ENCODE measurements around the gene CHST14. TPM values are rescaled to one million over a fixed set of nuclear protein-coding genes. Genes with fewer than 3 reads are reported as not detected.

Gene CHST14
- total and polyA plus RNA-seq, 2 donors (not counting 1 experiment from before 2014, with no cell fraction given) = 7.4 to 18.8 TPM

DNA sequence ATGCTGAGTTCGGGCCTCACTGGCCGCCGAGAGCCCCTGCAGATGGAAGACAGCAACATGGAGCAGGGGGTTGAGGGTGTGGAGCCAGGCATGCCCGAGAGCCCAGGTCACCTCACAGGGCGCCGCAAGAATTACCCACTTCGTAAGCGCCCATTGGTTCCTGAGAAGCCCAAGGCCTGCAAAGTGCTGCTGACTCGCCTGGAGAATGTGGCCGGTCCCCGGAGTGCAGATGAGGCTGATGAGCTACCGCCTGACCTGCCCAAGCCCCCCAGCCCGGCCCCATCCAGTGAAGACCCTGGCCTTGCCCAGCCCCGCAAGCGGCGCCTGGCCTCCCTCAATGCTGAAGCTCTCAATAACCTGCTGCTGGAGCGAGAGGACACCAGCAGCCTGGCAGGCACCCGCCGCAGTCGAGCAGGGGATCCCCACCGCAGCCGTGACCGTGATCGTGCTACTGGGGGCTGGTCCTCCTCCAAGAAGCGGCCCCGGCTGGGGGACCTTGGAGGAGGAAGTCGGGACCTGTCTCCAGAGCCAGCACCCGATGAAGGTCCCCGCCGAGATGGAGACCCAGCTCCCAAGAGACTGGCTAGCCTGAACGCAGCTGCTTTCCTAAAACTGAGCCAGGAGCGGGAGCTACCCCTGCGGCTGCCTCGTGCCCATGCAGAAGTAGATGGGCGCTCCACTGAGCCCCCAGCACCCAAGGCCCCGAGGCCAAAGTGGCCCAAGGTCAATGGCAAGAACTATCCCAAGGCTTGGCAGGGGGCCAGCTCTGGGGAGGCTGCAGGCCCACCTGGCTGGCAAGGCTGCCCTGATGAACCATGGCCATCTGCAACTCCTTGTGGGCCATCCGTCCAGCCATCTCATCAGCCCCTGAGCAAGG is 12.1 kb upstream of the CHST14 start:
- H3K4me1 ChIP-seq (ENCODE audit: control insufficient read depth, extremely low read depth, insufficient read depth, low read length) = peaks cover 11% of the 10 kb centered on the region
- no peak for DNase-seq (ENCODE audit: low read depth in 2 of 2)
- H3K27ac ChIP-seq (ENCODE audit: insufficient read depth, low read length) = no peak overlapping the region
- H3K79me2 ChIP-seq (ENCODE audit: control insufficient read depth, insufficient read depth, low read length) = peaks cover 7% of the 10 kb centered on the region
- H2AFZ ChIP-seq (ENCODE audit: low read length) = no peak overlapping the region
- peaks cover 7% of the 10 kb centered on the region for H3K36me3 ChIP-seq (ENCODE audit: control insufficient read depth, insufficient read depth, low read length)
- H3K9me3 ChIP-seq (ENCODE audit: control insufficient read depth, insufficient read depth, low read depth, low read length) = no peaks in the 10 kb centered on the region
- H3K4me3 ChIP-seq (replicated peaks in 1 of 4; ENCODE audit: control extremely low read depth in 1 of 4, insufficient read depth in 1 of 4, low read depth in 3 of 4, low read length in 4 of 4) = no peak overlapping the region
- H3K27me3 ChIP-seq (ENCODE audit: control insufficient read depth, insufficient read depth, low read length) = no peaks in the 10 kb centered on the region
- no peak for TF ChIP-seq EZH2 (IDR thresholded peaks at IDR 0.05; ENCODE audit: low read length, missing control alignments)
- TF ChIP-seq, protein P1, sequence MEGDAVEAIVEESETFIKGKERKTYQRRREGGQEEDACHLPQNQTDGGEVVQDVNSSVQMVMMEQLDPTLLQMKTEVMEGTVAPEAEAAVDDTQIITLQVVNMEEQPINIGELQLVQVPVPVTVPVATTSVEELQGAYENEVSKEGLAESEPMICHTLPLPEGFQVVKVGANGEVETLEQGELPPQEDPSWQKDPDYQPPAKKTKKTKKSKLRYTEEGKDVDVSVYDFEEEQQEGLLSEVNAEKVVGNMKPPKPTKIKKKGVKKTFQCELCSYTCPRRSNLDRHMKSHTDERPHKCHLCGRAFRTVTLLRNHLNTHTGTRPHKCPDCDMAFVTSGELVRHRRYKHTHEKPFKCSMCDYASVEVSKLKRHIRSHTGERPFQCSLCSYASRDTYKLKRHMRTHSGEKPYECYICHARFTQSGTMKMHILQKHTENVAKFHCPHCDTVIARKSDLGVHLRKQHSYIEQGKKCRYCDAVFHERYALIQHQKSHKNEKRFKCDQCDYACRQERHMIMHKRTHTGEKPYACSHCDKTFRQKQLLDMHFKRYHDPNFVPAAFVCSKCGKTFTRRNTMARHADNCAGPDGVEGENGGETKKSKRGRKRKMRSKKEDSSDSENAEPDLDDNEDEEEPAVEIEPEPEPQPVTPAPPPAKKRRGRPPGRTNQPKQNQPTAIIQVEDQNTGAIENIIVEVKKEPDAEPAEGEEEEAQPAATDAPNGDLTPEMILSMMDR (conservative IDR thresholded peaks at IDR 0.05 in 1 of 2, IDR thresholded peaks at IDR 0.05 in 1 of 2; ENCODE audit: low read depth in 1 of 2, low read length in 2 of 2) = no peak
- H3K9ac ChIP-seq (ENCODE audit: insufficient read depth, low read length) = no peak overlapping the region
- H3K4me2 ChIP-seq (ENCODE audit: extremely low read depth, insufficient read depth, low read length) = no peak overlapping the region
- H4K20me1 ChIP-seq (ENCODE audit: control insufficient read depth, extremely low read depth, insufficient read depth, low read length) = no peaks in the 10 kb centered on the region

DNA sequence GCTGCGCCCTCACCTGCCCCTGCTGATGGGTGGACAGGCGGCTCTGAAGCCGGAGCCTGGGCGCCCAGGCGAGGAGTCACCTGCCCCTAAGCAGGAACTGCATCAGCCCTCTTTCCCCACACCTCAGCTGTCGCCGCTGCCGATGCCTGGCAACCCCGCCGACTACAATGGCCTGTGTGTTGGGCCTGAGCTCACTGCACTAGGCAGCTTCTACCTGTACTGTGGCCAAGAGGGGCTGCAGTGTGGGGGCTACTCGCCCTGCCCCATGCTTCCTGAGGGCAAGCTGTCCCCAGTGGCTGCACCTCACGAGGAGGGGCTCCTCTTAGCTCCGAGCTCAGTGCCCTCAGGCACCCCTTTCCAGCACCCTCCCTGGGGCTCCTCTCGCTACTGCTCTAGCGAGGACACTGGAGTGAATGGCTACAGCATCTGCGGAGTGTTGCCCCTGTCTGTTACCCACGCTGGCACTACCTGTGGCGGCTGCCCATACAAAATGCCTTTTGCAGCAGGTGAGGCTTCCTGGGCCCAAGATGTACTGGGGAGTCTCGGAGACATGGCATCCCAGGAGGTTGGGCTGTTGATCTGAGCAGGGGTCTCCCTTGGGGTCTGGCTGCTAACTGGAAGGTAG is 11.3 kb upstream of the CHST14 start:
- no peak for DNase-seq (ENCODE audit: low read depth in 2 of 2)
- Histone ChIP-seq H3K4me3 (replicated peaks in 1 of 4; ENCODE audit: control extremely low read depth in 1 of 4, insufficient read depth in 1 of 4, low read depth in 3 of 4, low read length in 4 of 4) (no peak overlapping the region), H3K9me3 (ENCODE audit: control insufficient read depth, insufficient read depth, low read depth, low read length) (no peaks in the 10 kb centered on the region), H3K36me3 (ENCODE audit: control insufficient read depth, insufficient read depth, low read length) (peaks cover 7% of the 10 kb centered on the region), H3K27ac (ENCODE audit: insufficient read depth, low read length) (no peak overlapping the region), H3K9ac (ENCODE audit: insufficient read depth, low read length) (no peak overlapping the region), H3K27me3 (ENCODE audit: control insufficient read depth, insufficient read depth, low read length) (no peaks in the 10 kb centered on the region), H2AFZ (ENCODE audit: low read length) (no peak overlapping the region), H4K20me1 (ENCODE audit: control insufficient read depth, extremely low read depth, insufficient read depth, low read length) (no peaks in the 10 kb centered on the region), H3K4me1 (ENCODE audit: control insufficient read depth, extremely low read depth, insufficient read depth, low read length) (peaks cover 11% of the 10 kb centered on the region), H3K4me2 (ENCODE audit: extremely low read depth, insufficient read depth, low read length) (no peak overlapping the region), H3K79me2 (ENCODE audit: control insufficient read depth, insufficient read depth, low read length) (peaks cover 7% of the 10 kb centered on the region)
- TF ChIP-seq, protein P1 (conservative IDR thresholded peaks at IDR 0.05 in 1 of 2, IDR thresholded peaks at IDR 0.05 in 1 of 2; ENCODE audit: low read depth in 1 of 2, low read length in 2 of 2) = no peak
- TF ChIP-seq EZH2 (IDR thresholded peaks at IDR 0.05; ENCODE audit: low read length, missing control alignments) = no peak

DNA sequence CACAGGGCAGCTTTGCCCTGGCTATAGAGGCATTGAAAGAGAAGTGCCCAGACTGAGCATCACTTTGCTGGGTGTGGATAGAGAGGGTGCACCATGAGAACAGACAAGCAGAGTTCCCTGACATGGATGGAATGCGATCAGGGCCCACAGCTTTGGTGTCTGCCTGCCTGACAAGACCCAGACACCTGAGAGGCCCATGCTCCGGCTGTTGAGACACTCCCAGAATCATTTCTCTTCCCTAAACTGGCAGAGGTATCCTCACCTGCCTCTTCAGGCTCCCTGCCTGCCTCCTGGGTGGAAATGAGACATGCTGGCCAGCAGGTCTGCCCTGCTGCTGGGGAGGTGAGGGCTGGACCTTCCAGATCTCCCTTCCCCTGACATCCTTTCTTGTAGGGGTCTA is 10.4 kb upstream of the CHST14 start:
- Histone ChIP-seq H3K79me2 (ENCODE audit: control insufficient read depth, insufficient read depth, low read length) (peaks cover 7% of the 10 kb centered on the region), H4K20me1 (ENCODE audit: control insufficient read depth, extremely low read depth, insufficient read depth, low read length) (no peaks in the 10 kb centered on the region), H3K4me1 (ENCODE audit: control insufficient read depth, extremely low read depth, insufficient read depth, low read length) (peaks cover 3% of the 10 kb centered on the region), H3K4me2 (ENCODE audit: extremely low read depth, insufficient read depth, low read length) (no peak overlapping the region), H3K27me3 (ENCODE audit: control insufficient read depth, insufficient read depth, low read length) (no peaks in the 10 kb centered on the region), H3K36me3 (ENCODE audit: control insufficient read depth, insufficient read depth, low read length) (peaks cover 7% of the 10 kb centered on the region), H3K4me3 (replicated peaks in 1 of 4; ENCODE audit: control extremely low read depth in 1 of 4, insufficient read depth in 1 of 4, low read depth in 3 of 4, low read length in 4 of 4) (no peak overlapping the region), H2AFZ (ENCODE audit: low read length) (no peak overlapping the region), H3K9me3 (ENCODE audit: control insufficient read depth, insufficient read depth, low read depth, low read length) (no peaks in the 10 kb centered on the region), H3K9ac (ENCODE audit: insufficient read depth, low read length) (no peak overlapping the region), H3K27ac (ENCODE audit: insufficient read depth, low read length) (no peak overlapping the region)
- TF ChIP-seq, protein P1 (conservative IDR thresholded peaks at IDR 0.05 in 1 of 2, IDR thresholded peaks at IDR 0.05 in 1 of 2; ENCODE audit: low read depth in 1 of 2, low read length in 2 of 2) = no peak
- TF ChIP-seq EZH2 (IDR thresholded peaks at IDR 0.05; ENCODE audit: low read length, missing control alignments) = no peak
- no peak for DNase-seq (ENCODE audit: low read depth in 2 of 2)

Data from fibroblast of lung (primary cell).